Activated naive CD8-positive, alpha-beta T cell treated with anti-CD3 and anti-CD28 coated beads, Interleukin-2, amount 50 U/mL, for 16 hours (primary cell): ENCODE results near the gene MLKL.
A peak's percentile ranks its signal among the peaks of the same experiment; 100 is the strongest.

Experiments used
- DNase-seq: peaks from one replicate; pipeline ENCODE4 v3.0.0-alpha.2; 2020; ENCODE audit warnings: low read depth, low spot score

MLKL gene

DNA sequence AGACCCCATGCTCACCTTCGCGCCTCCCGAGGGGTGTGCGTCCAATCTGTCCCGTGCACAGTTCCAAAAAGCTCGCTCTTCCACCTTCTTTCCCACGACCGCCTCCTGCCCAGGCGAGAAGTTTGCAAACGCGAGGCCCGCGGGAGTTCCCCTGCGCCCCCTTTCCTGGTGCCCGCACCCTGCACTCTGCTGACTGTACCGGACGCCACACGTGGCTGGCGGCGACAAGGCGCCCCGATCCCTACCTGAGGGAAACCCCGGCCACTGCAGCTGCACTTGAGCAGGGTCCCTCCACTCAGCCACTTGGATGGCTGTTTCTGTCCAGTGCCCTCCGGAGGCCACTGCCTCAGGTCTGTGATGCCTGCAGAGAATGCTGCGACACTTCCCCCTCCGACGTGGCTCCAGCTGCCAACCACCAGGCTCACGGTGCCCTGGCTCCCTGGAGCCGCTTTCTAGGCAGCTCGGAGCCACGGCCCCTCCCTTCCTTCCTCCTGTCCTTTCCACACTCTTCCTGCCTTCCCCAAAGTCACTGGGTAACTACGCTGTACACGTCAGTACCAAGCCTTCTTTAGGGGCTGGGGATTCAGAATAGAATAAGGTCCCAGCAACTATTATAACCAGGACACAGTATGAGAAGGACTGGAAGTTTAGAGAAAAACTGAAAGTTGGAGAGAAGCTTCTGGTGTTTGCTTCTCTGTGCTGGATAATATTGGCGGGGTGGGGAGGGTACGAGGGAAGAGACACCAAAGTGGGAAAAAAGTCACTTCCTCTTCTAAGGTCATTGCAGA, at the start of gene MLKL:
Gene MLKL, minus strand, starts transcription at position 425 of the 788 bp plus-strand sequence. CDS start 5,105 bp downstream, outside the sequence.
- DNase-seq: peak; percentile 21

DNA sequence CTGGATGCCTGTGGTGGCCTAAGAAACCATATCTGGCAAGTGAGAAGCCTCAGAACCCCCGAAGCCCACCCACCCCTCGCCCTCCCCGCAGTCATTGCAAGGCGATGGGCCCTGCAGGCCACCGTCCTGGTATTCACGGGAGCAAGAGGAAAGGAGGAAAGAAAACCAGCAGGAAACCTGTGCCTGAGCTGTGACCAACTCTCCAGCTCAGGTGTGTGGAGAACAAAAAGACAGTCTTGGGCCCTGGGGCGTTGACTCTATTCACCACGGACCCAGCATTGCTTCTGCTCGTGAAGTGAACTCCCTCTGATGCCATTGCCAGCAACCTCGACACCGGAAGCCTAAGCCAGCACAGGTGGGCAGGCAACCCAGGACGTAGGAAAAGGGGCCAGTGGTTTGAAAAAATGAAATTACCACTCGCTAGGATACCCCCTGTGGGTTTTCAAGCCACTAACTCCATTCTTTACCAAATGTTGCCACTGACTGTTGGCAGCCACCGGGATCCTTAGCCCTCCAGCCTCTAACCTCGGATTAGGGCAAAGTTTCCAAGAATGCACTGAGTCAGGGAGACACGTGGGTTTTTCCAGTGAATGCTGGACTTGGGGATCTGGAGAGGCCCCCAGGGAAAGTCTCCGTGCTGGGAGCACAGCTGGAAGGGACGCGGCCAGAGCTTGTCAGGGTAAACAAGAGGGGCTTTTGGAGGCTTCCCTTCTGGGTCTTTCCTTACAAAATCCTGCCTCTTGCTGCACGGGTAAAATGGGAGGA, 48.8 kb upstream of the MLKL start:
- no peak for DNase-seq

DNA sequence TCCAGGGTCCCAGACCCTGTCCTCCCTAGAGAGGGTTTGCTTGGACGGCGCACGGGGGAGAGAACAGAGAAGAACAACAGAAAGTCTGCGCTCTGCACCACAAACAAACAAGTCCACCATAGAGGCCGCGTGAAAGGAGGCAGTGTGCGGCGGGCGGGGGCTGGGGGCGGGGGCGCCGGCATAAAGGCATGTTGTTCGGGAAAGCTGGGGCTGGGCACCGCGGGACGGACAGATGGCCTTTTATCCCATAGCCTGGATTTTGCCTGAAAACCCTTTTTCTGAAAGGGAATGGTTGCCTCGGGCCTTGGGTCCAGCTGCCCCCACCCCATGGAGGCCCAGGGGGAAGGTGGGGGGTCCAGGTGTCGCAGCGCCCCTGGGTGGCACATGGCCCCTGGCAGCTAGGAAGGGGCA, 48.0 kb upstream of the MLKL start:
- no peak for DNase-seq

DNA sequence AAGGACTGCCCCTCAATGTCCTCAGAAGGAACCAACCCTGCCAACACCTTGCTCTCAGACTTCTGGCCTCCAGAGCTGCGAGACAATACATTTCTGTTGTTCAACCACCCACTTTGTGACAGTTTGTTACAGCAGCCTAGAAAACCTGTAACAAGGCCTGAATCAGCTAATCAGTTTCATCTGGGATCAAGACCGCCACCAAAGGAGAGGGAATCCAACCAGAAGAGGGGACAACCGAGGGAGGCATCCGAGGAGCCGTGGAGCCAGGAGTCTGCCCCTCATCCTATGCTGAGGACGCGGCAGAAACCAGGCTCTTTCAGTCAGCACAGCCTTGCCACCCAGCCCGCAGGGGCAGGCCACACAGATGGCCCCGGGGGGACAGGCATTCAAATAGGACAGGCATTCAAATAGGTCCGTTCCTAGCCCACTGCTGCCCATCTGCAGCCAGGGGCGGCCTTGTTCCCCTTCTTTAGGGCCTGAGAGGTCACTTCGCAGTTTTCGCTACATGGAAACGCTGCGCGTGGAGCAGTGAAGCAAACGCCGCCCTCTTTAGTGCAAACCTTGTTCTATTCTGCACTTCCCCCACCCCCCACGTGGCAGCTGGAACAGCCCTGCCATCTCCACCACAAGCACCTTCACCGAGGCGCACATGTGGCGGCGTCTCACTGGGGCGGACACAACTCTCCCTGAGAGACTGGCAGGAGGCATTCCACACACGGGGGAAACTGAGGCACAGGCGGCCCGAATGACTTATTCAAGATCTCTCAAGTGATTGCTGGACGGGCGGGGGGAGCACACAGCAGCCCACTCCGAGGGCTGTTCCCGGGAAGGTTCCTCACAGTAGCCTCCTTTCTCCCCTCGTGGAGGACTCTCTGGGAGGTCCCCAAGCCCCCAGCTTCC, 47.3 kb upstream of the MLKL start:
- no peak for DNase-seq

DNA sequence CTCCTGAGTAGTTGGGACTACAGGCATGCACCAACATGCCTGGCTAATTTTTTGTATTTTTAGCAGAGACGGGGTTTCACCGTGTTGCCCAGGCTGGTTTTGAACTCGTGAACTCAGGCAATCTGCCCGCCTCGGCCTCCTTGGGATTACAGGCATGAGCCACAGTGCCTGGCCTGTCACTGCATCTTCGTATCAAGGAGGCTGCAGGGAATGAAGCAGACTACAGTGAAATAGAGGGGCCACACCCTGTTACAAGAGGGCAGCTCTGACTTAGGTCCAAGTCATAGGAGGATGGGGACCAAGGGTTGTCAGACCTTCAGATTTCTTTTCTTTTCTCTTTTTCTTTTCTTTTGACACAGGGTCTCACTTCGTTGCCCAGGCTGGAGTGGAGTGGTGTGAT, 45.3 kb upstream of the MLKL start:
- no peak for DNase-seq

DNA sequence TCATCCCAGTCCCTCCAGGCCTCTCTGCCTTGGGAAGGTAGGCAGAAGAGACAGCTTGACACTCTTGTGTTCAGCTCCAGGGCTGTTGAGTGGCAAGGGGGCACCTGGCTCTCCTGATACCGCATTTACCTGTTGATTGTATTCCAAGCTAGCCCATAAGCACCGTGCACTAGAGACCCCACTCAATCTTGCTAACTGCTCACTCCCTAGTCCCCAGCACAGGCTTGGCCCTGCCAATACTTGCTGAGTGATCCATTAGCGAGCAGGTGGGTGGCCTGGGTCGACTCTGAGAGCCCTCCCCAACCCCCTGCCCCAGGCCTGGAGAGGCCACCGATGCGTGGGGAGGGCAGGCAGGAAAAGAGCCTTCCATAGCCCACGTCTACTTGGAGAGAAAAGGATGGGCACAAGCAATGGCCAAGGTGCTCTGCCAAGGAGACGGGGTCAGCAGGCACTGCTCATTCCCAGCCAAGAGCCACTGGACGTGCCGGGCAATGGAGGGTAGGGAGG, 44.5 kb upstream of the MLKL start:
- no peak for DNase-seq

DNA sequence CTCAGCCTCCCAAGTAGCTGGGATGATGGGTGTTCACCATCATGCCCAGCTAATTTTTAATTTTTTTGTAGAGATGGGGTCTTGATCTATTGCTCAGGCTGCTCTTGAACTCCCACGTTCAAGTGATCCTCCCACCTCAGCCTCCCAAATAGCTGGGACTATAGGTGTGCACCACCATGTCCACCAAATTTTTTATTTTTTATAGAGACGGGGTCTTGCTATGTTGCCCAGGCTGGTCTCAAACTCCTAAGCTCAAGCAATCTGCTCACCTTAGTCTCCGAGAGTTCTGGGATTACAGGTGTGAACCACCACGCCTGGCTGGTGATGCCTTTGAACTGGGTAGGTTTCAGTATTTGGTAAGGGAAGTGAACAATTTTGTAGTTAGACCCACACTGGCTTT, 43.9 kb upstream of the MLKL start:
- DNase-seq: no peak

DNA sequence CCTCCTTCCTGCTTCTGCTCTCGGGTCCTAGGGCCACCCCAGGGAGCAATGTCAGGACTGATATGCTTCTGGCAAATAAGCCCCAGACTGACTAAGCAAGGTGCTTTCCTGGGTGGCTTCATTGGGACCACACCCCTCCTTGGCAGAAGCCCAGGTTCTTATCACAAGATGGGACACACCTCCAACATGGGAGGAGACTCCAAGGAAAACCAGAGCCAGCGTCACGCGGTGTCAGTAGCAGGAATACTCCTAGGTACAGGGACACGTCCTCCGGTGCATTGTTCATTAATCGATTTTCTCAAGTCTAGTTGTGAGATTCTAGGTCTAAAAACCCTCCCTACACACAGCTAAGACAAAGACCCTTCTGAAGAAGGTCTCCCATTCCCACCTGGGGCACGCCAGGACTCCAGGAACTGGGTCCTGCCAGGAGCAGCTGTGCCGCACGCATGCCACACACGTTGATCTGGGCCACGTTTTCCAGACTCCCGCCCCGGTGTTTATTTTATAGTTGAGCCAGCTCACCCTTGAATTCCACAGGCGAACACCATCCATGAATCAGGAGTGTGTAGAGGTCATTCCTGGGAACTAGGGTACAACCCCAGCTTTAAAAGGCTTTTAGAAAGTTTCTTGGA, 43.1 kb upstream of the MLKL start:
- no peak for DNase-seq

DNA sequence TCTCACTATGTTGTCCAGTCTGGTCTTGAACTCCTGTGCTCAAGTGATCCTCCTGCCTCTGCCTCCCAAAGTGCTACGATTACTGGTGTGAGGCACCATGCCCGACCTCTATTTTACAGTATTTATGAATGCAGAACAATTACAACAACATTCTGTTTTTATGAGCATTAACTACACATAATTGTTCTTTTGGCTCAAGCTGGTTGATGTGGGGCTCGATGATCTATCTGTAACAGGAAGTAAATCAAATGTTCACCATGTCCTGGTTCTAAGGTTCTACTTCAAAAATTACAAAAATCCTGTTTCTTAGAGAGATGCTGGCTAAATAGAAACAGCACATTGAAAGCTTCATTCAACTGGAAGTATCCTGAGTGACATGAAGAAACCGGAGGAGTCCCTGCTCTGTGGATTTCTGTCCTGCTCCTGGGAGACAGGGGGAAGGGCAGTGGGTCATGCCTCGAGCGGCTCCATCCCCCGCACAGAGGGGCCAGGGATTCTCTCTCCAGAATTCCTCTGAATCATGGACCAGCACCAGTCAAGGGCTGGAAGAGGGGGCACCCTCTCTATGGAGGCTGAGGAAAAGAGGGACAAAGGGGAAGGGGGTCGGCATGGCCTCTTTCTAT, 42.5 kb upstream of the MLKL start:
- no peak for DNase-seq

DNA sequence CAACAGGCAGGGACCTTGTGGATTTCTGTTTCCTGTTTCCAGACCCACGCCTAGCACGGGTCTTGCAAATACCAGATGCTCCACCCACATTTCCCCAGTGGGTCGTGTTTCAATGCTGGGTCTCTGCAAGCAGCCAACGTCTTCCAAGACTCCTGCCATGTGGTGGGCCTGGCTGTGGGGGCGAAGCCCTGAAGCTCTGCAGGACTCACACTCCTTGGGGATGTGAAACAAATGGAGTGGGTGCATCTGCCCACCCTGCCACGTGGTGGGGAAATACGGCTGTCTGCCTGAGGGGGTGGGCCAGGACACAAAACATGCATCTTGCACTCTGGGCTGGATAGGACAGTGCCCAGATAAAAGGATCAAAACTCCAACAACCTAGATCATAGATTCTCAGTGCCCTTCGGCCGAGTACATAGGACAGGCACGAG, 41.4 kb upstream of the MLKL start:
- DNase-seq: no peak

DNA sequence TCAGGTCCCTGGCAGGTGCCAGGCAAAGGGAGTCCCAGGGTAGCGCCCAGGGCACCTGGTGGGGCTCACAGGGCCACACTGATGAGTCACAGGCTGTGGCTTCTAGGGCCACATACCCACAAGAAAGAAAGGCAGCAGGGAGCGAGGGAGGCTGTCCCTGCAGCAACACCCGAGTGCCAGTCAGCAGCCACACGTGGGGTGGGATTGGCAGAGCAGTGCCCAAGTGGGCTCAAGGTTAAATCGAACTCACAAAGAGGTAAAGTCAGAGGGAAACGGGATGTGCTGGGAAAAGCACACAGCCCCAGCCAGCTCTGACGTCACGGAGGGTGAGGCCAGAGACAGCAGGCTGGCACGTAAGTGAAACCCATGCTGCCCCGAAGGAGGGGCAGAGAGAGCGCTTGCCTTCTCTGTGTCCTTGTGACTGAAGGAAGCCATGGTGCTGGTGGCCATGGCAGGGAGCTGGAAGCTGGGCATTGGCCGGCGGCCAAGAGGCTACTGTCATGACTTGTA, 40.2 kb upstream of the MLKL start:
- no peak for DNase-seq

DNA sequence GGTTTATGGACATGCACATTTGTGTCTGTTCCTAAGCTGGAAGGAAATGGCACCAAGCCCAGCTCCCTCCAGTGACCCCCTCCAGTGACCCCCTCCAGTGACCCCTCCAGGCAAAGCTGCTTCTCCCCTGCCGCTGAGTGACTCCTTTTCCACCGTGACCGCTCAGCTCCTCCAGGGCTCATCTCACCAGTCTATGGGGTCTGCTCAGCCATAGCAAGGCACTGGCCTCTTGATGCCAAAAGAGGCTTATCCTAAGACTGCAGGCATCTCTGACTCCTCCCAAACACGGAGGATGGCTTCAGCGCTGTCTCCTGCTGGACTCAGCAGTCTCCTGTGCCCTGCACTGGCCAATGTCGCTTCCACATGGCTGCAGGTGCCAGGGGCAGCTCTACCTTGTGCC, 38.6 kb upstream of the MLKL start:
- no peak for DNase-seq

DNA sequence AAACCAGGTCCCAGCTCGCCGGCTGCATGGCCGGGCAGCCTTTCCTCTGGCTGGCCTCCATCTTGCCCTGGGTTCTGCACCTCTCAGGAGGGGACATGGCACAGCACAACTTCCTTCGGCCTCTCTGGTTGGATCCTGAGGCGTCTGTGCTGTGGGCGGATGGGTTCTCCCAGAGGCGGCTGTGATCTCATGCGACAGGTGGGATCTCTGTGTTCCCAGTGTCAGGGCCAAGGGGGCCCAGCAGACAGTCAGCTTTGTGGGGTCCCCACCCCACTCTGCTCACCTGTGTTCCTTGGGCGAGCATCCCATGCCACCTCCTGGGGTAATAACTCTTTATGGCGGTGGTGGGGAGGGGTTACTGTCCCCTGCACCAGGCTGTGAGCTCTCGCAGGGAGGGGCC, 38.2 kb upstream of the MLKL start:
- DNase-seq: no peak

DNA sequence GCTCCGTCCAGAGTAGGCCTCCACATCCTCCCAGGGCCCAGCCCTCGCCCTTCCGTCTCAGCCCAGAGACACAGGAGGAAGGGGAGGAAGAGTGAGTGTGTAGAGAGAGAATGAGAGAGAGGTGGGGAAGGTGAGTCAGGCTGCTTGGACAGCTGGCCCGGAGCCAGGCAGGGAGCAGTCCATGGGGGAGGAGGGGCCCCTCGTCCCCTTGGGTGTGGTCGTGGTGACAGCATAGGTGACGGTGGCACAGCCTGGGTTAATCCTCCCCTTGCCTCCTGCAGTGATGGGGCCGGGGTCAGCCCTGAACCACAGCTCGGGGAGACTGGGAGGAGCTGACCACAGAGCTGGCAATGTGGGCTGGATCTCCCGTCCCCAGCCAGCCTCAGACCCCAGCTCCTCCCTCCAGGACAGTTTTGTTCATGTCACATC, 37.5 kb upstream of the MLKL start:
- DNase-seq: no peak

DNA sequence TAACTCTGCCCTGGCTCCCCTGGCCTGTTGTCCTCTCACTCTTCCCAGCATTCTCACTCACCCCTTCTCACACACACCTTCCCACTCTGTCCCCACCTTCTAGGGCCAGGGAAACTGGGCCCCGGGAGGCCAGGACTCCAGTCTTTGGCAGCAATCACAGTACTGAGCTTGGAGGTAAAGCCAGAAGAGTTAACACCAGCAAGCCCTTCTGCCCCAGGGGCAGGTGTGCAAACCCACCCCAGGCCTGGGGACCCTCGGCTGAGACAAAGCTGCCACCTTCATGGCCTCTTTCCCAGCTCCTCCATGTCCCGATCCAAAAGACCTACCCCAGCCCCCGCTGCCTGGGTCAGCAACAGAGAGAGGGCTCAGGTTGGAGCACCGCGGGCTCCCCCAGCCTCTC, 36.9 kb upstream of the MLKL start:
- DNase-seq: no peak

DNA sequence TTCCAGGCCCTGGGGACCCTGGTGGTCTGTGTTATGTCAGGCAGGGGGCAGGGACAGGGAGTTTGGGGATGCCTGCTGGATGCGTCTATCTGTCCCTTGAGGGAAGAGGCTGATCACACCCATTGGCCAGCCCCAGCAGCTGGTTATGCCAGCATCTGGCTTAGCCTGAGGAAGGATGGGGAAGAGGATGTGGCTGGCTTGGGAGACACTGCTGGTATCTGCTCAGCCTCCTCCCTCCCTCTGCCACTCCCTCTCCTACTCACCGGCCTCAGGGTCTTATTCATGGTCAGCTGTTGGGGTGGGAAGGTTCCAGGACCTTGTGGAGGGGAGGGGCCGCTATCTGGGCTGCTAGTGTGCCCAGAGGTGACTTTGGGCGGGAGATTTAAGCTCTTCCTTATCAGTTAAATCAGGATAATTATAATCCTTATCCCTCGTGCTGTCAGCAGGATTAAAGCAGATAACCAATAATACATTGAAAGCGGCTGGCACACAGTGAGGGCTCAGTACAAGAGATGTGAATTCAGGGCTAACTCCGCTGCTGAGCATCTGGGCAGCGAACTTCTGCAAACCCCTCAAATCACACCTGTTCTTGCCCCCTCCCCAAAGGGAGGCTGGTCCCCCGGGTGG, 36.0 kb upstream of the MLKL start:
- DNase-seq: no peak

DNA sequence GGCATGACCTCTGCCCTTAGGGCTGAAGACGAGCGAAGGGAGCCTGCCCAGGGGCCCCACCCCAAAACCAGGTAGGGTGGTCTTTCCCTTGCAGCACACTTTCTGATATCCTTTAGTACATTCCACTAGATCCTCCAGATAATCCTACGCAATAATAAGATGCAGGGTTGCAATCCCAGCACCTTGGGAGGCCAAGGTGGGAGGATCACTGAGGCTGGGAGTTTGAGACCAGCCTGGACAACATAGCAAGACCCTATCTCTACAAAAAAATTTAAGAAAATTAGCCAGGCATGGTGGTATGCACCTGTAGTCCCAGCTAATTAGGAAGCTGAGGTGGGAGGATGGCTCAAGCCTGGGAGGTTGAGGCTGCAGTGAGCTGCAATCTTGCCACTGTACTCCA, 34.9 kb upstream of the MLKL start:
- no peak for DNase-seq

DNA sequence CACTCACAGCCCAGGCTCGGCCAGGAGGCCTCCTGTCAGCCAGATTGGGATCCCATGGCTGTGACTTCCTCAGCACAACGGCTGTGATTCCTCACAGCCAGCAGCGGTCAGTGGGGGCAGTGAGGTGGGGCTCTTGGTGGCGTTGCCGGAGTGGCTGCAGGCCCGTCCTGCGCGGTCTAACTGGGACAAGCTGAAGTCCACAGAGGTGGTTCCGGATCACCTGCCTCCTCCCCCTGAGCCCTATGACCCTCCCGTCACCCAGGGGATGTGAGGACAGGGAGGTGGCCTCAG, 34.4 kb upstream of the MLKL start:
- DNase-seq: no peak

DNA sequence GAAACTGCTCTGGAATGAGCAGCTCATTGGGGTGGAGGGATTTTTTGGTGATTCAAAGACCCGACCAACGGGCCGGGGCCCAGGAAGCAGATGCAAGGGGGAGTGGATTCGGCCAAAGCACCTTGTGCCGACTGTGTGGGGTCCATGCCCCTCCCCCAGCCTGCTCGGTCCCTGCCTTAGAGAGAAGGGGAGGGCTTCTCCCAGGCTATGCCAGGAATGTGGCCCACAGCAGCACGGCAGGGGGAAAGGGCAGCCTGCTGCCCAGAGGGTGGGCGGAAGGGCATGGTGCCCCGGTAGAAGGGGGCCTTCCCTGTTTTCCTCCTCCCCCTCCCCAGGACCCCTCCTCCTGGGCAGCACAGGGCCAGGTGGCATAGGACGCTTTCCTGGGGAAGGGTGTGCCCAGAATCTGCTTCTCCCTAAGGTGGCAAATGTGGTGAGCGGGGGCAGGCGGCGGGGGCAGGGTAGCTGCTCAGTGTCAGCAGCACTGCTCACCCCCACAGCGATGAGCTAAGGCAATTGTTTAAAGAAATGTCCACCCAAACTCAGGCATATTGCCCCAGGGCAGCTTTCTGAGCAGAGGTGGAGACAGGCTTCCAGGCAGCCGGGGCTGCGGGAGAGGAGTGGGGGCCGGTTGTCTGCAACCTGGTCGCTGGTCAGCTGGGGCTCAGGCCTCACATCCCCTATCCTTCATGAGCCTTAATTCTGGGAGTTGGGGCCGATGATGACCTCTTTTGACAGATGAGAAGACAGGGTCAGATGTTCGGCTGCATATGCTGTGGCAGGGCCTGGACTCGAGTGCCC, 33.9 kb upstream of the MLKL start:
- DNase-seq: no peak
